Measurements from ENCODE around the gene SIVA1.

DNA sequence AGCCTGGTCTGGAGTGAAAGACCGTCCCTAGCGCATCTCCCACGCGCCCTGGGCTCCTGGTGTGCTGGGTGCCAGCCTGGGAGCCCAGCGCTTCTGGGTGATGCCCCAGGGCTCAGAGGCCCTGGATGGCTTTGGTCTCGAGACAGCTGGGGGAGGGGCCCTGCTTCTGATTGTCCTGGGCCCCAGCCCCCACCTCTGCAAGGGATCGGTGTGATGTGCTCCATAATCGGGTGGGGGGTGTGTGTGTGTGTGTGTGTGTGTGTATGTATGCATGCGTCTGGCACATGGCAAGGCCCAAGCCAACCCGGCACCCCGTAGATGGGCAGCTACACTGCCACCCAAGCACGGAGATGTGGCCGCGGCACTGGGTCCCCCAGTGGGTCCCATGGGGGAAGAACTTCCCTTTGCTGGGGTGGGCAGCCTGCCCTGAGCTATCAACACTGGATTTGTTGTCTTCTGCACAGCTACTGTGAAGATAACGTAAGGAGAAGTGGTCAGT, 51.0 kb downstream of the SIVA1 start:
- TF ChIP-seq, protein P1, sequence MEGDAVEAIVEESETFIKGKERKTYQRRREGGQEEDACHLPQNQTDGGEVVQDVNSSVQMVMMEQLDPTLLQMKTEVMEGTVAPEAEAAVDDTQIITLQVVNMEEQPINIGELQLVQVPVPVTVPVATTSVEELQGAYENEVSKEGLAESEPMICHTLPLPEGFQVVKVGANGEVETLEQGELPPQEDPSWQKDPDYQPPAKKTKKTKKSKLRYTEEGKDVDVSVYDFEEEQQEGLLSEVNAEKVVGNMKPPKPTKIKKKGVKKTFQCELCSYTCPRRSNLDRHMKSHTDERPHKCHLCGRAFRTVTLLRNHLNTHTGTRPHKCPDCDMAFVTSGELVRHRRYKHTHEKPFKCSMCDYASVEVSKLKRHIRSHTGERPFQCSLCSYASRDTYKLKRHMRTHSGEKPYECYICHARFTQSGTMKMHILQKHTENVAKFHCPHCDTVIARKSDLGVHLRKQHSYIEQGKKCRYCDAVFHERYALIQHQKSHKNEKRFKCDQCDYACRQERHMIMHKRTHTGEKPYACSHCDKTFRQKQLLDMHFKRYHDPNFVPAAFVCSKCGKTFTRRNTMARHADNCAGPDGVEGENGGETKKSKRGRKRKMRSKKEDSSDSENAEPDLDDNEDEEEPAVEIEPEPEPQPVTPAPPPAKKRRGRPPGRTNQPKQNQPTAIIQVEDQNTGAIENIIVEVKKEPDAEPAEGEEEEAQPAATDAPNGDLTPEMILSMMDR (IDR thresholded peaks at IDR 0.05) = no peak
- no peak for TF ChIP-seq ZFX (IDR thresholded peaks at IDR 0.05; ENCODE audit: borderline replicate concordance)

Data from 22Rv1 (cell line).